Right lobe of liver (tissue), 4 donors: ENCODE data around the gene DIS3L2.
"Not testable (repeated sequence)": the region's sequence is repeated elsewhere in the genome, so short reads cannot be mapped to it uniquely, and the experiment has no call there.

Experiments used
- CTCF ChIP-seq, 4 donors: fragments of 200-600 bp in 3 of 4; fragments of 450-650 bp in 1 of 4; IDR thresholded peaks; one replicate each; pipeline versions ENCODE4 v1.5.1 to v1.8.0; 2016 to 2022; ENCODE audit warnings: antibody characterized with exemption in 4 of 4, mild to moderate bottlenecking in 2 of 4
- POLR2A ChIP-seq: fragments of 450-650 bp; IDR thresholded peaks from one replicate; pipeline ENCODE4 v1.6.1; 2017; ENCODE audit warnings: antibody characterized with exemption, mild to moderate bottlenecking
- donor health status: DM: no; HTN: no; CAD: no.
- donor health status: DM: no; HTN: no; CAD: no.
- donor health status: DM: no; HTN: yes; CAD: no.

GRCh38 chr2:232332244-232332939, 370.9 kb downstream of the DIS3L2 start:
- not testable (repeated sequence) for TF ChIP-seq CTCF (IDR thresholded peaks at IDR 0.05); POLR2A
